Measurements from ENCODE around the gene ALDH5A1.

ALDH5A1 gene

DNA sequence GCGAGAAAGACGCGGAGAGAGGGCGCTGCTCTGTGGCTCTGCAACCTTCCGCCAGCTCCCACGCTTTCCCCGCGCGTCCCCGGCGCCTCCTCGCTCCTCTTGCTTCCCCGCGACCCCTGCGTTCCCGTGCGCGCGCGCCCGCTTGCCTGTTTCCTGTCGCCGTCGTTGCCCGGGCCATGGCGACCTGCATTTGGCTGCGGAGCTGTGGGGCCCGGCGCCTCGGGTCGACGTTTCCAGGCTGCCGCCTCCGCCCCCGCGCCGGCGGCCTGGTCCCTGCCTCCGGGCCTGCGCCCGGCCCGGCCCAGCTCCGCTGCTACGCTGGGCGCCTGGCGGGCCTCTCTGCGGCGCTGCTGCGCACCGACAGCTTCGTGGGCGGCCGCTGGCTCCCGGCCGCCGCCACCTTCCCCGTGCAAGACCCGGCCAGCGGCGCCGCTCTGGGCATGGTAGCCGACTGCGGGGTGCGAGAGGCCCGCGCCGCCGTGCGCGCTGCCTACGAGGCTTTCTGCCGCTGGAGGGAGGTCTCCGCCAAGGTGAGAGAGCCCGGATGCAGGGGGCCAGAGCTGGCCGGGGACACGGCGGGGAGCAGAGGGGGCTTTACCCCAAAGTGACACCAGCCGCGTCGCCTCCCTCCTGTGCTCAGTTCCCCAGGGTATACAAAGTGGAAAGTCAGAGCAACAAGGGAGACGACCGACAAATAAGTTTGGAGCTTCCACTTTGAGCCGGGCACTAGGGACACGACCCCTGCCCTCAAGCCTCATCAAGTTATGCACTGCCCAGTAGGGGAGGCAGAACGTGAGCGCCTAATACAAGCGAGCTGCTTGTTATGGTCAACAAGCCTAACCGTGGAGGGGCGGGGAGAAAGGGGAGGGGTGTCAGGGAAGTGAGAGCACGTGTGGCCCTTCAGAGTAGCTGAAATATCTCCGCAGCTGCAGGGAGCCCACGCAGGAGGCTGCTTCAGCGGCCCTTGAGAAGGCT lies at the start of gene ALDH5A1:
ALDH5A1 (plus strand) TSS at position 149 of the 975 bp plus-strand sequence; CDS start at position 177, 28 bp downstream.
- peak; percentile 59 for DNase-seq (ENCODE audit: low read depth)

- DNase-seq (ENCODE audit: low read depth) = no peak
Measured at GRCh38 chr6:24445704-24446103, 49.1 kb upstream of the ALDH5A1 start.

GRCh38 chr6:24446670-24447069 lies 48.1 kb upstream of the ALDH5A1 start:
- no peak for DNase-seq (ENCODE audit: low read depth)

- no peak for DNase-seq (ENCODE audit: low read depth)
Measured at GRCh38 chr6:24448396-24448795, 46.4 kb upstream of the ALDH5A1 start.

DNA sequence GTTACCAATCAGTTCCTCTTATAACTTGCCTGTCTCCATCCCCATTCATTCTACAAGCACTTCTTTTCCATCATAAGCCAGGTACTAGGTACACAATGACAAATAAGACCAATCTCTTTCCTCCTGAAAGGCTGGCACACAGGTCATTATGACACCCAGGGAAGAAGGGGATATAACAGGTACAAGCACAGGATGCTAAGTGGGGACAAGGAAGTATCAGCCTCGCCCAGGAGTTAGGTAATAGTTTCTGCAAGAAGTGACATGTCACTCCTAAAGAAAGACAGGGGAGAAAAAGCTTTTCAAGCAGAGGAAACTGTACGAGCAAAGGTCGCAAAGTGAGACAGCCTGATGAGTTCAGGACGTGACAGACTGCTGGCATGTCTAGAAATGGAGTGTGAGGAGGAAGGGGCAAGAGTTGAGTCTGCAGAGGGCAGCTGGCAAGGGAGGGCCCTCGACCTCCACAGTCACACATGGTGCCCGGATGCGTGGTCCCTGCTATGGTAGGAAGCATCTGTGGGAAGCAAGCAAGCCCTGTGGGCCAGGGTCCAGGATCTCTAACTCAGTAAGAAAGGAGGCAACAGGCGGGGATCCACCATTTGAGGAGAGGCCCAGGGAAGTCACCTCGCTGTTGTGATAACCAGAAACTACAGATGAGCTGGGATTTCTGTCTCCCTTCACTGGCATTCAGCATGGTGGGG lies 45.8 kb upstream of the ALDH5A1 start:
- DNase-seq (ENCODE audit: low read depth) = no peak

- DNase-seq (ENCODE audit: low read depth) = no peak
Measured at GRCh38 chr6:24451581-24452388, 43.0 kb upstream of the ALDH5A1 start.

GRCh38 chr6:24453921-24454320 lies 40.8 kb upstream of the ALDH5A1 start:
- DNase-seq (ENCODE audit: low read depth) = no peak

DNA sequence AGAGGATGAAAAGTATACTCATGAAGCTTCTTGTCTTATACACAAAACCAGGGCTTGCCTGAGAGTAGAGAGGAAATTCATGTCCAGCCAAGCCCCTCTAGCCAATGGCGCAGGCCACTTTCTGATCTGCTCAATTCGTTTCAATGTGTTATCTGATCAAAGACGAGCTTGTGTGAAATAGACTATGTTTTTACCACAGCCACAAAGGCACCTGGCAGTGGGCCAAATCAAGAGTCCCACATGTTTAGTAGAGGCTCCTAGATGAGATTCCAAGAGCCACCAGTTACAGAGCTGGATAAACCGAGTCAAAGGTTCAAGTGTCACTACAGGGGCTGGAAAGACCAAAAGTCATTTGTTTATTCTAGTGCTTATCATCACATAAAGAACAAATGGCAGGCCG lies 40.3 kb upstream of the ALDH5A1 start:
- DNase-seq (ENCODE audit: low read depth) = no peak

DNA sequence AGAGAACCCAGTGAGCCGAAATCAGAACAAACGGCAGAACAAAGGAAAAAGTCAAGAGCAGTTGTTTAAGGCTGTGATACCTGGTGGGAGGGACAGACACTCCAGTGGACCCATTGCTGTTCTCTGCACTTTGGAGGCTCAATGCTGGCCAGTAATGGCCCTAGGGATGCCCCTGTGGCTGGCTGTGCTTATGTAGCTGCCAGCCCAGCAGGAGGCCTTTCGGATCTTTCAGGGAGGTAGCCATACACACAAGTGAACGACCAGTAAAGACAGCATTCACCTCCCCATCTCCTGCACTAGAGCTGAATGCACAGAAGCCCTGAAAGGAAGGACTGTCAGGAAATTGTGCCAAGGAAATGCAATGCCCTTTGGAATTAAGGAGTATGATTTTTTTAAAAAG lies 39.7 kb upstream of the ALDH5A1 start:
- no peak for DNase-seq (ENCODE audit: low read depth)

GRCh38 chr6:24458134-24458533 lies 36.6 kb upstream of the ALDH5A1 start:
- DNase-seq (ENCODE audit: low read depth) = no peak

- DNase-seq (ENCODE audit: low read depth) = no peak
Measured at GRCh38 chr6:24458941-24459340, 35.8 kb upstream of the ALDH5A1 start.

GRCh38 chr6:24460966-24461365 lies 33.8 kb upstream of the ALDH5A1 start:
- DNase-seq (ENCODE audit: low read depth) = no peak

DNA sequence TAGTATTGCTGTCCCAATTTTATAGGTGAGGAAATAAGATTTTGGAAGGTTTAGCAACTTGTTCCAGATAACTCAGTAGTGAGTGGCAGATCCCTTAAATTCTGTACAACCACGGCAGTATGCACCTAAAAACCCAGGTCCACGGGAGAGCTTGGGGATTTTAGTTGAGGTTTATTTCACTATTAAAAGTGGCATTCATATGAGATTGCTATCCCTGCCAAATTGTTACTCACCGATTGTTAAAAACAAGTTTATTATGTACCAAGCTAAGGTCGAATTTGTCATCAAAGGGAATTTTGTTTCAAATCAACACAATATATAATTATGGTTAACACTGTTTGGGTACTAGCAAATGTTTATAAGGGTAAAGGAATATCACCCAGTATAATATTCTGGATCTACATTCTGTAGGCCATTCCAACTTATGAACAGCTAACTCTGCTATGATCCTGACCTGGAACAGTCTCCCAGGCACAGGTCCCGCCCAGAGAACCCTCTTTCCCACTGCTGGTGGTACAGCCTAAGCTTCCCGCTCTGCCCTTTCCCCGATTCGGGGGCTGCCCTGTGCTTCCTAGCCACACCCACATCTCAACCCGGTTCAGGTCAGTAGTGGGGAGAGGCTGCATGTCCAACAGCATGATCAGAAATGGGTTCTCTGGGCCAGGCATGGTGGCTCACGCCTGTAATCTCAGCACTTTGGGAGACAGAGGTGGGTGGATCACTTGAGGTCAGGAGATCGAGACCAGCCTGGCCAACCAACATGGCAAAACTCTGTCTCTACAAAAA lies 30.3 kb upstream of the ALDH5A1 start:
- no peak for DNase-seq (ENCODE audit: low read depth)

DNA sequence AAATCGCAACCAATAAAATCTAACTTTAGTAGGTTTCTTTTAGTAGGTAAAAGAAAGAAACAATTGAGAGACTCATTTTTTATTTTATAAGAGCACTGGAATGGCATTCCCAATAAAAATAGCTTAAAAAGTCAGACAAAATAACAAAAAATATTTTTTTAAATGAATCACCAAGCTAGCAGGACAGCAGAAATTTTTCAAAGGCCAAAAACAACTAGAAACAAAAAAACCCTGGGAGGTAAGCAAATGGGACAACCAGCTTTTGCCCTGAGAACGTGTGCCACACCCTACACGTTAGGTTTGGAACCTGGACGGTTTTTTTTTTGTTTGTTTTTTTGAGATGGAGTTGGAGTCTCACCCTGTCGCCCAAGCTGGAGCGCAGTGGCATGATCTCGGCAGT lies 25.0 kb upstream of the ALDH5A1 start:
- no peak for DNase-seq (ENCODE audit: low read depth)

DNA sequence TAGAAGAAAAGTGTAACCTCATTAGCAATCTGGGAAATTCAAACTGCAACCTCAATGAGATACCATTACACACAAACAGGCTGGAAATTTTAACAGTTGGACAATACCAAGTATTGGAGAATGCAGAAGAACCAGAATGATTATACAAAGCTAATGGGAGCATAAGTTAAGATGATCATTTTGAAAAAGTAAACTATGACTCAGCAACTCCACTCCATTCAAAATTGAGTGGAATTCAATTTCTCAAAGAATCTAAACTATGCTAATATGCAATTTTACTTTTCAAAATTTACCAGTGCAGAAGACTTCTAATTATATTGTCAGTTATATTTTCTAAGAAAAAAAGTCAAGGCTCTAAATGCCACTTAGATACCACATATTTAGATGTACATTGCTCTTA lies 22.6 kb upstream of the ALDH5A1 start:
- peak; percentile 6 for DNase-seq (ENCODE audit: low read depth)

DNA sequence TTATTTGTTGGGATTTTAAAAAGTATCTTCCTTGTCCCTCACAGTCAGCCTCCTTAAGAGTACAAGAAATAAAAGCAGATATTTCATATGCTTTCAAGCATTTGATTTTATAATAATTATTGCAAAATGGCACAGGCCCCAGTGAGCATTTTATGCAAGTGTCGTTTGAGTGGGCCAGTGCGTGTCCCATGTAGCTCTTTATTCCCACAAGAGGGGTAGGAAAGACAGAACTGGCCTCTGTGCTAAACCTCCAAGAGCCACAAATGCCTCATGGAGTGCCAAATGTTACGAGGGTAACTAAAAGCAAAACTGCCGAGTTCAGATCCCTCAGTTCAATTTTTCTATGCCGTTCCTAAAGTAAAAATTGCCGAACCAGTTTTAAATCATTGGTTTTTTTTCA lies 18.1 kb upstream of the ALDH5A1 start:
- no peak for DNase-seq (ENCODE audit: low read depth)

GRCh38 chr6:24477070-24477469 lies 17.7 kb upstream of the ALDH5A1 start:
- no peak for DNase-seq (ENCODE audit: low read depth)

GRCh38 chr6:24478903-24479302 lies 15.9 kb upstream of the ALDH5A1 start:
- no peak for DNase-seq (ENCODE audit: low read depth)

DNA sequence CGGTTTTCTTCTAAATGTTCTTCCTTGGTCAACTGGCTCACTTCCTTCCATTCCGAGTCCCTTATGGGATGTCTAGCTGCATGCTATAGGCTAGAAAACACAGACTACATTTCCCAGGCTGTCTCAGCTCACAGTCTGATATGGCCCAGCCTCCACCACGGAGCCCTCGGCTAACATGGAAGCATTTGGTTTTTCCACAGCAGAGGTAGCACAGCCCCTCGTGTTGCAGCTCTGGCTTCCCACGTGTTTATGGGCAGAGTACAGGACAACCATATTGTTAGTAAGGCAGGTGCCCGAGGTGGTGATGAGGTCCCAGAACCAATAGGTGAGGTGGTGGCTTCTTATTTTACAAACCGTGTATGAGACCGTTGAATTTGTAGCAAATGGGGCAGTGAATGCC lies 14.1 kb upstream of the ALDH5A1 start:
- no peak for DNase-seq (ENCODE audit: low read depth)

GRCh38 chr6:24481449-24481848 lies 13.3 kb upstream of the ALDH5A1 start:
- no peak for DNase-seq (ENCODE audit: low read depth)

- no peak for DNase-seq (ENCODE audit: low read depth)
Measured at GRCh38 chr6:24484657-24485323, 10.0 kb upstream of the ALDH5A1 start.

Data from EH (cell line).